ENCODE data around the gene RNF151.

DNA sequence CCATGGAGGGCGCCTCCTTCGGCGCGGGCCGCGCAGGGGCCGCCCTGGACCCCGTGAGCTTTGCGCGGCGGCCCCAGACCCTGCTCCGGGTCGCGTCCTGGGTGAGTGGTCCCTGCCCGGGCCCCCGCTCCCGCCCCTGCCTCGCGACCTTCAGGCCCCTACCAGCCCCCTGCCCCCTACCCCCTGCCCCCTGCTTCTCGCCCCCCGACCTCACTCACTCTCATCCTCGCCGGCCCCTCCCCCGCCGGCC is 23.4 kb downstream of the RNF151 start:
- TF ChIP-seq POLR2A (IDR thresholded peaks at IDR 0.05; ENCODE audit: extremely low read depth, insufficient read length) (no peak), CTCF (IDR thresholded peaks at IDR 0.05; ENCODE audit: low read depth, low read length) (no peak)
